GM12874 (cell line): ENCODE measurements around the gene SWAP70.

Source experiments
- CTCF ChIP-seq: IDR thresholded peaks from 2 replicates; pipeline ENCODE4 v1.5.1; 2011; ENCODE audit warnings: low read depth, mild to moderate bottlenecking, control low read depth, low read length, moderate library complexity; ENCODE audit not compliant: insufficient read depth

The SWAP70 gene

GRCh38 chr11:9639985-9640384, 23.9 kb upstream of the SWAP70 start:
- TF ChIP-seq CTCF: no peak

- no peak for TF ChIP-seq CTCF
Measured at GRCh38 chr11:9642894-9643293, 21.0 kb upstream of the SWAP70 start.

- TF ChIP-seq CTCF: no peak
Measured at GRCh38 chr11:9643751-9644150, 20.1 kb upstream of the SWAP70 start.

GRCh38 chr11:9645881-9646280, 18.0 kb upstream of the SWAP70 start:
- no peak for TF ChIP-seq CTCF

- no peak for TF ChIP-seq CTCF
Measured at GRCh38 chr11:9646324-9646723, 17.6 kb upstream of the SWAP70 start.

- no peak for TF ChIP-seq CTCF
Measured at GRCh38 chr11:9651481-9651880, 12.4 kb upstream of the SWAP70 start.

GRCh38 chr11:9651899-9652748, 11.8 kb upstream of the SWAP70 start:
- no peak for TF ChIP-seq CTCF
